Cardiac septum (tissue), 1 donor: ENCODE data around the gene SV2C. TPM values are rescaled to one million over a fixed set of nuclear protein-coding genes. Genes with fewer than 3 reads are reported as not detected.
"Not testable (repeated sequence)": the region's sequence is repeated elsewhere in the genome, so short reads cannot be mapped to it uniquely, and the experiment has no call there.

ENCODE experiments used
- DNase-seq: peaks from one replicate; pipeline ENCODE4 v3.0.0-alpha.2; 2020; ENCODE audit warnings: low spot score
- intact Hi-C: fragments of 100-400 bp; cut with DNase I; formaldehyde crosslinking; loops from one replicate; pipeline ENCODE4 v1.14.0; 2022
- total RNA-seq: library from RNA; stranded (reverse); fragmentation: NEBNext Ultra II Directional; extraction: Animal tissue kit (Norgen Biotek cat#: 25700); gene quantifications from one replicate; pipeline ENCODE4 v1.2.1, GENCODE V29; 2021
- donor health status: DM: no; HTN: no; CAD: no.

Gene SV2C
- total RNA-seq, 1 donor from 2014 or later = 0.67 TPM

GRCh38 chr5:76089156-76089555, 6.0 kb downstream of the SV2C start:
- DNase-seq, intact Hi-C loops: not testable (repeated sequence)

- DNase-seq = no peak
- intact Hi-C loops = no loop called here
Observed at GRCh38 chr5:76091351-76091750, 8.2 kb downstream of the SV2C start.

- intact Hi-C loops = no loop called here
- no peak for DNase-seq
Observed at GRCh38 chr5:76099286-76099702, 16.1 kb downstream of the SV2C start.

GRCh38 chr5:76099756-76100155, 16.6 kb downstream of the SV2C start:
- no peak for DNase-seq
- intact Hi-C loops = no loop called here

- intact Hi-C loops = no loop called here
- DNase-seq = no peak
Observed at GRCh38 chr5:76104027-76104426, 20.8 kb downstream of the SV2C start.

GRCh38 chr5:76106149-76106548, 23.0 kb downstream of the SV2C start:
- intact Hi-C loops = no loop called here
- no peak for DNase-seq

- intact Hi-C loops = no loop called here
- DNase-seq = no peak
Observed at GRCh38 chr5:76111477-76112174, 28.4 kb downstream of the SV2C start.

GRCh38 chr5:76113103-76113502, 29.9 kb downstream of the SV2C start:
- DNase-seq = no peak
- intact Hi-C loops = no loop called here

GRCh38 chr5:76114179-76114851, 31.1 kb downstream of the SV2C start:
- no peak for DNase-seq
- intact Hi-C loops = no loop called here

GRCh38 chr5:76125346-76125745, 42.2 kb downstream of the SV2C start:
- intact Hi-C loops = no loop called here
- DNase-seq = no peak

- intact Hi-C loops = no loop called here
- DNase-seq = no peak
Observed at GRCh38 chr5:76125888-76126287, 42.7 kb downstream of the SV2C start.

- no peak for DNase-seq
- intact Hi-C loops = no loop called here
Observed at GRCh38 chr5:76134003-76134402, 50.8 kb downstream of the SV2C start.

- intact Hi-C loops = no loop called here
- DNase-seq = no peak
Observed at GRCh38 chr5:76134646-76135045, 51.5 kb downstream of the SV2C start.

GRCh38 chr5:76137887-76138542, 54.8 kb downstream of the SV2C start:
- intact Hi-C loops = no loop called here
- no peak for DNase-seq

- intact Hi-C loops = no loop called here
- DNase-seq = no peak
Observed at GRCh38 chr5:76143884-76144283, 60.7 kb downstream of the SV2C start.

GRCh38 chr5:76144513-76145274, 61.5 kb downstream of the SV2C start:
- DNase-seq = no peak
- intact Hi-C loops = no loop called here

- intact Hi-C loops = no loop called here
- no peak for DNase-seq
Observed at GRCh38 chr5:76145945-76146344, 62.8 kb downstream of the SV2C start.

GRCh38 chr5:76149636-76150035, 66.5 kb downstream of the SV2C start:
- intact Hi-C loops = no loop called here
- DNase-seq = no peak

GRCh38 chr5:76152161-76152560, 69.0 kb downstream of the SV2C start:
- intact Hi-C loops = no loop called here
- DNase-seq = no peak

GRCh38 chr5:76152700-76153099, 69.5 kb downstream of the SV2C start:
- DNase-seq = no peak
- intact Hi-C loops = no loop called here
